UCSD-AML1 (cell line): ENCODE results near the gene SLPI.

Experiments
- DNase-seq: peaks from one replicate; lab custom pipeline; 2025; ENCODE audit not compliant: unreplicated experiment; lab: John Stamatoyannopoulos, UW

Gene SLPI, protein sequence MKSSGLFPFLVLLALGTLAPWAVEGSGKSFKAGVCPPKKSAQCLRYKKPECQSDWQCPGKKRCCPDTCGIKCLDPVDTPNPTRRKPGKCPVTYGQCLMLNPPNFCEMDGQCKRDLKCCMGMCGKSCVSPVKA

DNA sequence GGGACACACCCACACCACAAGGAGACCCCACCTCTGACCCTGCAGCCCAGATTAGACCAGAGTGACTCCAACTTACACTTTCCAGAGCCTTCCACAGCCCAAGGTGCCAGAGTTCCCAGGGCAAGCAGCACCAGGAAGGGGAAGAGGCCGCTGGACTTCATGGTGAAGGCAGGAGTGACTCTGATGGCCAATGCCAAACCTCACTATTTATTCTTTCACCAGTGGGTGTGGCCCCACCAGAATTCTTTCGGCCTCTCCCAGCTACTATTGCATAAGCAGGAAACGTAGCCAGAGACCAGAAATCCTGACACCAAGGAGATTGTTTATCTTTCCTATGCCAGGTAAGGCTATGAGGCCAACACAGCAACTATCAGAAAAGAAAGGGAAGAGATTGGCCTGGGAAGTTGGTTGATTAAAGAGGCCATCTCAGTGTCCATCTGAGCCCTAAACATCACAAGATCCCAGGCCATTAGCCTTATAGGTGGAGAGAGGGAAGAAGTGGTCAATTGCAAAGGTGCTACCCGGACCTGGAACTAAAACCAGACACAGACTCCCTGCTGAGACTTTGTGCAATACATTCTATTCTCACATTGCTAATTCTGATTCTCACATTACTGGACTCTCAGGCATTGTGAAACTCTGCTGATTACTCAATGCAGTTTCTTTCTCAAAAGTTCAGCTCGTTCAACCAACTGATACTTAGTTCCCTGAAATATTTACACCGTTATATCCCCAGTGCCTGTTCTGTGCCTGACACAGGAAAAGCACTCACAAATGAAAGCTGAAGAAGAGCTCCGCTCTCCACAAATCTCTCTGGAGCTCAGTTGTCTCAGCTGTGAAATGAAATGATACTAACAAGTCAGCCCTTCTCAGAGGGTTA is at the start of gene SLPI:
Gene SLPI (minus strand): TSS at position 182 of the 880 bp plus-strand sequence. CDS start 21 bp downstream, at position 161.
- DNase-seq = no peak

GRCh38 chr20:45303586-45304463 is 49.5 kb upstream of the SLPI start:
- DNase-seq = no peak

DNA sequence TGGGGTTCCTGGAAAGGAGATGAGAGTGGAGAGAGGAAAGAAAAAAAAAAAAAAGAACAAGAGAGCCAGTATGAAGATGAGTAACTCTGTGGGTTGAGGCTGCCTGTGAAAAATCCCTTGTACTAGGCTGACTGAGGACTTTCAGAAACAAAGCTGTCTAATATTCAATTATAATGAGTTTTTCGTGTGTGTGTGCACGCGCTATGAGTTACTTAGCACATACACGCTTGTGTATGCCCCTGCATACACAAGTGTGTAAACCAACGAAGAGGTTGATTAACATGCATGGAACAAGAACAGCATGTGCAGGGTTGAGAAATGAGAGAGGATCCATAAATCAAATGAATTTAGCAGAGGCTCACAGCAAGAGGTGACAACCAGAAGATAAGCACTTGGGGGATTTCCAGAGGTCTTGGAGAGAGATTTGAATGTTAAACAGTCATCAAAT is 47.5 kb upstream of the SLPI start:
- no peak for DNase-seq

- peak; percentile 37 for DNase-seq
Measured at GRCh38 chr20:45300961-45301360, 46.6 kb upstream of the SLPI start.

DNA sequence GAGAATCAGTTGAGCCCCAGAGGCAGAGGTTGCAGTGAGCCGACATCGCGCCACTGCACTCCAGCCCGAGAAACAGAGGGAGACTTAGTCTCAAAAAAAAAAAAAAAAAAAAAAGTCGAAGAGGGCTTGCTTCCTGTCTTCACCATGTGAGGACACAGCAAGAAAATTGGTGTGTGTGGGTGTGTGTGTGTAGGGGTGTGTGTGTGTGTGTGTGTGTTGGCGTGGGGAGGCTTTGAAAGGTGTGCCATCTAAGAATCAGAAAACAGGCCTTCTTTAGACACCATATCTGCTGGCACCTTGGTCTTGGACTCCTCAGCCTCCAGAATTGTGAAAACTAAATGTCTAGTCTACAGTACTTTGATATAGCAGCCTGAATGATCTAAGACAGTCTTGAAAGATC is 45.4 kb upstream of the SLPI start:
- DNase-seq = no peak

DNA sequence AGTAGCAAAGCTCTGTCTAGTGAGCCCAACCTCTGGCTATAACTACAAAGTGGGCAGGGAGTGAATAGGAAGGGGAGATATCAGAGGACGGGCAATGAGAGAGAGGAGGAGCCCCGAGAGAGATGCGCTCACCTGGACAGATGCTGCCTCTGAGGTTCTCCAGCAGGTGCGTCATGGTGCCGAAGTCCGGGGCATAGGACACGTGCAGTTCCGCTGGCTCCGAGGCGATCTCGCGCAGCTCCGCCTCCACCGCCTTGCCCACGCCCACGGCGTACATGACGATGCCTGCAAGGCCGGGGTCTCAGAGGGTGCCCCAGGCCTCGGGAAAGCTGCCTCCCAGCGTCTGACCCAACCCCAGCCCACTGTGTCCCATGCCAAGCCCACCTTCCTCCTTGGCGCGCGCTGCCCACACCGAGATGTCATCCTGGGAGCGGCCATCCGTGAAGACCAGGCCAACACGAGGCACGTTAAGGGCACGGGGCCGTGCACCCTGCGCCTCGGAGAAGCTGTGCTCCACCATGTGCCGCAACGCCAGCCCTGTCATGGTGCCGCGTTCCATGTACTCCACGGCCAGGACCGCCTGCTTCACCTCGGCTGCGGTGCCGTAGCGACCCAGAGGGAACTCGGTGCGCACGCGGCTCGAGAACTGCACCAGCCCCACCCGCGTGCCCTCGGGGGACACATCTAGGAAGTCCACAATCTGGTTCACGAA is 43.6 kb upstream of the SLPI start:
- DNase-seq = no peak

GRCh38 chr20:45294659-45295058 is 40.3 kb upstream of the SLPI start:
- no peak for DNase-seq

GRCh38 chr20:45294003-45294368 is 39.6 kb upstream of the SLPI start:
- DNase-seq = no peak

DNA sequence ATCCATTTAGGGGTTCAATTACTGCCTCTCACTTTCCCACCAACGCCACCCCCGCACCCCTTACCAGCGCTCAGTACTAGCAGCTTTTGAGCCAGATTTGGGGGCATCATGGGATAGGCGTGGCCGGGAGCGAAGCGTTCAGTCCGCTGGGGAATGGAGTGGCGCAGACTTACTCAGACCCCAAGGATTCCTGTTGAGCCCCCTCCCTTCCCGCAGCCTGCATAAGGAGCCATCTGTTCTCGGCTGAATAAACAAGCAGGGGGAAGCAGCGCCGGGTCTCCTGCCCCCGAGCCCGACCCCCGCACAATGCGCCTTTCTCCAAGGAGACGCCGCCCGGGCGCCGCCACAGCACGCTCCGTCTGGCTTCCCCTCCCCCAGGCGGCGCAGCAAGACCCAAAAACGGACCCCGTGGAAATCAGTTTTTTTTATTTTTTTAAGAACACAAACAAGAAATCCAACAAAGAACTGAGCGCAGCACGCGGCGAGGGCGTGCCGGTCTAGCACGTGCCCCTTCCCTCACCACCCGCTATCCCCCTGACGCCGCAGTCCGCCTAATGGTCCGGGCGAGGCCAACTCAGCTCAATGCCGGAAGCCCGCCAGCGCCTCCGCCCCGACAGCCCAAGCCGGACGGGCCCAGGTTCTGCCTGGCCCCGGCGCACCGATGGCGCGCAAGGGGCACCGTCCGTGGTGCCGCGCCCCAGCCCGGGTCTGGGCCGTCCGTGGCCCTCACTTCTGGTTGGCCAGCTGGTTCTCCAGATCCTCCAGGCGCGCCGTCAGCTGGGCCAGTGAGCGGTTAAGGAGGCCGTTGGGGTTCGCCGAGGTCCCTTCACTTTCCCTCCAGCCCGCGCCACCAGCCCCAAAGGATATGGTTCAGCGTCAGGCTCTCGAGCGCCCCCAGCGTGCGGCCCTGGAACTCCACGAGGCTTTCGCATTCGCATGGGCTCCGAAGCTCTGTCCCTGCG is 39.0 kb upstream of the SLPI start:
- peak; percentile 82 for DNase-seq

- DNase-seq = no peak
Measured at GRCh38 chr20:45292343-45292742, 38.0 kb upstream of the SLPI start.

DNA sequence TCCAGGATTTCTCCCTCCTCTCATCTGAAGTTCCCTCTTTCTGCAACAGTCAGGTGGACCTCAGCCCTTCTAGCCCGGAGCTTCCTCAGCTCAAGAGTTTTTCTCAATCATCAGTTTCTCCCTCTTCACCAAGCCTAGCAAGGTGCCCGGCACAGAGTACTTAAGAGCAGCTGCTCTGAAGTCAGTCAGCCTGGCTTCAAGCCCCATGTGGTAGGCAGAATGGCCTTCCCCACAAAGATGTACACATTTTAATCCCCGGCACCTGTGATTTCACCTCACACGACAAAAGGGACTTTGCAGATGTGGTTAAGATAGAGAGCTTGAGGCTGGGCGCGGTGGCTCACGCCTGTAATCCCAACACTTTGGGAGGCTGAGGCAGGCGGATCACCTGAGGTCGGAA is 37.2 kb upstream of the SLPI start:
- no peak for DNase-seq

GRCh38 chr20:45290677-45291355 is 36.5 kb upstream of the SLPI start:
- peak; percentile 72 for DNase-seq

GRCh38 chr20:45289942-45290676 is 35.7 kb upstream of the SLPI start:
- no peak for DNase-seq

GRCh38 chr20:45288860-45289259 is 34.5 kb upstream of the SLPI start:
- DNase-seq = no peak

GRCh38 chr20:45288376-45288775 is 34.0 kb upstream of the SLPI start:
- DNase-seq = no peak

GRCh38 chr20:45283551-45284057 is 29.2 kb upstream of the SLPI start:
- no peak for DNase-seq

- DNase-seq = no peak
Measured at GRCh38 chr20:45282700-45283550, 28.6 kb upstream of the SLPI start.
